Stimulated activated CD8-positive, alpha-beta memory T cell treated with anti-CD3 and anti-CD28 coated beads, Interleukin-7, amount 100 ng/mL, for 4 hours (primary cell): ENCODE data around the gene NR2C2.

ENCODE experiments used
- DNase-seq, 2 donors: peaks; one replicate each; pipeline ENCODE4 v3.0.0-alpha.2; 2020; ENCODE audit warnings: low read depth in 2 of 2

Gene NR2C2

DNA sequence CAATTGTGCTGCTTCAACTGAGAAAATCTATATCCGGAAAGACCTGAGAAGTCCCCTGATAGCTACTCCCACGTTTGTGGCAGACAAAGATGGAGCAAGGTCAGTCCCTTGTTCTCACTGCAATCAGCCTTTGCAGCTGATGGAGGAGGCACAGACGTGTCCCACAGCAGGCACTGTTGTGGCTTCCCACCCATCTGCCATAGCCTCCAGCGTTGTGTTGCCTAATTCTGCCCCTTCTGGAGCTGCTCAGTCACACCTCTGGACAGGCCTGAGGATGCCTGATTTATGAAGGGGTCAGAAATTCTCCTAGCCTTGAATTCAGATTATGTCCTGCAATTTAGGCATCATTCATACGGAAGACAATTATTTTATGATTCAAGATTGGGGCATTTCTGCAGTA lies 75.9 kb downstream of the NR2C2 start:
- DNase-seq, result no peak

- no peak for DNase-seq
These were observed 76.3 kb downstream of the NR2C2 start for GRCh38 chr3:15023719-15024118.

DNA sequence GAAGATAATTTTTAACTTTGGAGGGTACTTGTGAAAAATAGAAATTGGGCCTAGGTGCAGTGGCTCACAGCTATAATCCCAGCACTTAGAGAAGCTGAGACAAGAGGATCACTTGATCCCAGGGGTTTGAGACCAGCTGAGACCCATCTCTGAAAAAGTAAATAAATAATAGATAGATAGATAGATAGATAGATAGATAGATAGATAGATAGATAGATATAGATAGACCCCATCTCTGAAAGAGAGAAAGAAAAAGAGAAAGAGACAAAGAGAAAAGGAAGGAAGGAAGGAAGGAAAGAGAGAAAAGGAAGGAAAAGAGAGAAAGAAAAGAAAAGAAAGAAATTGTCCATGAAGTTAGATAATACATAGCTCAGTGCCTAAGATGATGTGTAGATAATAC lies 82.2 kb downstream of the NR2C2 start:
- DNase-seq, result no peak

DNA sequence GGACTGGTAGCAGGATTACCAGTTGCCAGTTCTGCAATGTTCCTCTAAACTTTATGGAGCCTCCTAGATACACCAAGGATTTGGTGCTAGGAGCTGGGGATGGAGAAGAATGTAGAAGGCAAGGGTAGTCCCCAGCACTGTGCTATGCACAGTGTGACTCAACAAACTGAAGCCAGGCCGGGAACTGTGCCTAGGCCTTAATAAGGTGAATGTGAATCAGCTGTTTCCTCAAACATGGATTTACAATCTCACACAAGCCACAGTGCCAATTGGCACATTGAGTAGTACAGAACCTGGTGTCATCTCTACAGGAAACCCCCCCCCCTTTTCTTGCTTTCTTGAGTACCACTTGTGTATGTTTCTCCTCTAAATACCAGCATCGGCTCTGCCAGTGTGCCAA lies 85.3 kb downstream of the NR2C2 start:
- DNase-seq, result no peak

- no peak for DNase-seq
These were observed 85.7 kb downstream of the NR2C2 start for GRCh38 chr3:15033103-15033502.

- DNase-seq, result no peak
These were observed 90.9 kb downstream of the NR2C2 start for GRCh38 chr3:15038306-15038705.

- no peak for DNase-seq
These were observed 93.5 kb downstream of the NR2C2 start for GRCh38 chr3:15040844-15041243.

- no peak for DNase-seq
These were observed 94.6 kb downstream of the NR2C2 start for GRCh38 chr3:15041950-15042349.

DNA sequence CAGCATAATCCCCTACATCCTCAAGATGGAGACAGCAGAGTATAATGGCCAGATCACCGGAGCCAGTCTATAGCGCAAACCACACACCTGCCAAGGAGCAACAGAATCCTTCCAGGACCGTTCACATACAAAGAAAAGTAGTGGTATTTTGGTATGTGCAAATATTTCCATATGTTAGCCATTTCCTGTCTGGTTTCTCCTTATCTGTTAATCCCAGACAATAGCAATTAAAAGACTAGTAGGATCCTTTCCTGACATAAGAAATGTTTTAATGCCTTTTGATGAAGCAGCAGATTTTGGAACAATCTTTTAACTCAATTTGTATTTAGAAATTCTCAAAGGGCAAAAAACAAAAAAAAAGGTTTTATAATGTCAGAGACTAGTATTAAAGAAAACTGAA lies 95.6 kb downstream of the NR2C2 start:
- DNase-seq, result no peak

GRCh38 chr3:15043408-15044171 lies 96.2 kb downstream of the NR2C2 start:
- no peak for DNase-seq

GRCh38 chr3:15044326-15044725 lies 96.9 kb downstream of the NR2C2 start:
- DNase-seq, result no peak

DNA sequence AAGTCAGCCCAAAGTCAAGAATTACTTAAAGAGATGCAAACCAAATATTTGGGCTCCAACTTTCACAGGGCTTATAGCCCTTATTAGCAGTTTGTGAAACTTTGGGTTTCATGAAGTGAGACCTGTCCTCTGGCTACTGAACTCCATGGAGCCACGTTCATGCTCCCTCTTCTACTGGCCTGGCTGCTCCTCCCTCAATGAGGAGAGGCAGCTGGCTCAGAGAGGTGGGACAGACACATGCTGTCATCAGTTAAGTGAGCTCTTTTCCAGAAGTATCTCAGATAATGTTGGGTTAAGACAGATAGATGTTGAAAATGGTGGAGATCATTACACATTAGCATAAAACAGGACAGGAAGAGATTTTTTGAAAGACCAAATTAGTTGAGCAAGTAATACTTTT lies 98.3 kb downstream of the NR2C2 start:
- no peak for DNase-seq

DNA sequence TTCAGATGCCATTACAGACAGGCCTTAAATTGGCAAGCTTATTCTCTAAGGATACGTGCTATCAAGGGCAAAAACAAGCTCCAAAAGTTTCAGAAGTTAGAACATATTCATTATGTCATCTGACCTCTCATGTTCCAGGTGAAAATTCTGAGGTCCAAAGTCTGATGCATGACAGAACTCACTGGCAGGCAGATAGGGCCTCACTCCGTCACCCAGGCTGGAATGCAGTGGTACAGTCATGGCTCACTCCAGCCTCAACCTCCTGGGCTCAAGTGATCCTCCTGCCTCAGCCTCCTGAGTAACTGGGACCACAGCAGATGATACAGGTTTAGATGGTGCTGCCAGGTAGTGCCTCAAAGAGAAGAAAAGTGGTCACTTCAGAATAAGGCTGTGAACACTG lies 102.2 kb downstream of the NR2C2 start:
- DNase-seq, result no peak

DNA sequence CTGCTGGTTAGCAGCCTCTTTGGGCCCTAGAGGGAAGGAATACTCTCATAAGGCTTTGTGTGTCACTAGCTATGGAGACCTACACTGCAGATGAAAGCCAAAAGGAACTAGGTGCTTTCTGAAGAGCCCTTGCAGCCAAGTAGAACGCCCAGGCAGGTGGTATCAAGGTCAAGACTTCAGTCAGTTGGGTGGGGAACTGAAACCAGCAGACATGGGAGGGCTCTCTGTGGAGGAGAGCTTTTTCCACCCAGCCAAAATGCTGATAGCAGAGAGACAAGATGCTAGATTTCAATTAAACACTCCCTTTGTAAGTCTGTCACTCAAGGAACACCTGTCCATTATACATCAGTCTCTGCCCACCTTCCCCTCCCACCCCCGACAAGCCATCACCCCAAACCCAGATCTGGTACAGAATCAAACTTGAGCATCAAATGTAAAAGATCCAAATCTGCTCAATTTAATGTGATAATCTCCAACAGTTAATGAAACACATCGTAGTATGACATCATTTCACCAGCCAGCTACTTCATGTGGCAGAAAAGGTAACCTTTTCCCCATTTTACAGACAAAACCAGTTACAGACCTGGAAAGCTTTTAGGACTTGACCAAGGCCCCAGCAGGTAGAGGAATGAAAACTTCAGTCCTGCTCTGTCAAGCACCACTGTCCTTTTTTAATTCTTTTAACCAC lies 103.2 kb downstream of the NR2C2 start:
- DNase-seq, result no peak

DNA sequence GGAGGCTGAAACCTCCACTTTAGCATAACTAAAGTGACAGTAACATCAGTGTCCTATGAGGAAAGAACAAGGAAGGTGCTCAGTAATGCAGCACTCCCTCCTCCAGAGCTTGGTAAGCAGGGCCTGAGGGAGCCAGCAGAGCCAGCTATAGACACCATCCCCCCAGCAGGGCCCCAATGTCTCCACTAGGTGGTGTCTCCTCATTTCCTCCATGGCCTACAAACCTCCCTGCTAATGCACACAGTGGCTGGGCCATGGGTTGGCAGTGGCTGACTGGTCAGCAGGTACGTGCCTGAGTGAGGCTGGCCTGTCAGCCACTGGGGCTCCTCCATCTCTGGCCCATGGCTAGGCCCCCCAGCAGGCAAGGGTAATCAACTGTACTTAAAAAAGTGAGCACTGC lies 104.1 kb downstream of the NR2C2 start:
- peak in 1 of 2 donors; percentile 27 for DNase-seq

GRCh38 chr3:15052335-15053242 lies 105.2 kb downstream of the NR2C2 start:
- no peak for DNase-seq

DNA sequence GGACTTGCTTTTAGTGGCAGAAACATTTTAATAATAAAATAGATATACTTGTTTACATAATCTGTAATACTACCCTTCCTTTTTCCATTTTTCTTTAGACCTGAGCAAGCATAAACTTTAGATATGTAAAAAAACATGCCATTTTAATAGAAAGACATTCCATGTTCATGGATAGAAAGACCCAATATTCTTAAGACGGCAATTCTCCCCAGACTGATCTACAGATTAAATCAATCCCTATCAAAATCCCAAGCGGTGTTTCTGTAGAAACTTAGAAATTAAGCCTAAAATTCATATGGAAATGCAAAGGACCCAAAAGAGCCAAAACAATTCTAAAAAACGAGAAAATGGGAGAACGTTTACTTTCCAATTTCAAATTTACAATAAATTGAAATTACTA lies 106.2 kb downstream of the NR2C2 start:
- no peak for DNase-seq

- peak; percentile 48 to 62 for DNase-seq
These were observed 107.7 kb downstream of the NR2C2 start for GRCh38 chr3:15055019-15055557.

DNA sequence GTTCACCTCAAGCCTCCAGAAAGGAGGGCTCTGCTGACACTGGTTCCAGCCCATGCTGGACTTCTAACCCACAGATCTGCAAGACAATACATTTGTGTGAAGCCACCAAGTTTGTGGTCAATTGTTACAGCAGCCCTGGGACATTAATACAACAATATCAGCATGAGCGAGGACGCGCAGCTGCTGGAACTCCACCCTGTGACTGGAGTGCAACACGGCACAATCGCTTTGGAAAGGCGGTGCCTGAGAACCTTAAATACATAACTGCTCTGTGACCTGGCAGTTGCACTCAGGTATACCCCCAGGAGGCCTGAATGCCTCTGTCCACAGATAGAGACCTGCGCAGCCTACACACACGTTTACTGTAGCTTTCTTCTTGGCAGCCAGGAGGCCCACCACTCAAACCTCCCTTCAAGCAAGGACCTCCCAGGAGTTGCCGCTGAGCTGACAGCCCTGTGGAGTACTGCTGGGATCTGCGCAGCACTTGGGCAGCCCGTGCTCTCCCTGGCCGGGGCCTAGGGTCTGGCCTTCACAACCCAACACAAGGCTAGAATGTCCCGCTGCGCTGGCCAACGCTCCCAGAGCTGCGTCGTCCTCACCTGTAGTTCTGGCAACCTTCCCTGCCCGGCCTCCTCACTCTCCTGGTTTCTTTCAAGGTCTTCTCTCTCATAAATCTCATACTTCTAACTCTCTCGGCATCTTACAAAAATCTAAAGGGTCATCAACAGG lies 109.5 kb downstream of the NR2C2 start:
- DNase-seq, result no peak

DNA sequence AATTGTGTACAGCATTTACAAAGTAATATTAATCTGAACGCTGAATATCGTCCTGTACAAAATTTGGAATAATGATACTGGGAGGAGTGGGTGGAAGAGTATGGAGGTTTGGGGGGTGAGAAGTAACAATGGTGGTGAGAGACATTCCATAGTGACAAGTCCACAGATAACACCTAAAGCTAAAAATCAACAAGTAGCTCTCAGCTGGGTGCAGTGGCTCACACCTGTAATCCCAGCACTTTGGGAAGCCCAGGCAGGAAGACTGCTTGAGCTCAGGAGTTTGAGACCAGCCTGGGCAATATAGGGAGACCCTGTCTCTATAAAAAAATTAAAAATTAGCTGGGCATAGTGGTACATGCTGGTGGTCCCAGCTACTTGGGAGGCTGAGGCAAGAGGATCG lies 112.6 kb downstream of the NR2C2 start:
- no peak for DNase-seq

DNA sequence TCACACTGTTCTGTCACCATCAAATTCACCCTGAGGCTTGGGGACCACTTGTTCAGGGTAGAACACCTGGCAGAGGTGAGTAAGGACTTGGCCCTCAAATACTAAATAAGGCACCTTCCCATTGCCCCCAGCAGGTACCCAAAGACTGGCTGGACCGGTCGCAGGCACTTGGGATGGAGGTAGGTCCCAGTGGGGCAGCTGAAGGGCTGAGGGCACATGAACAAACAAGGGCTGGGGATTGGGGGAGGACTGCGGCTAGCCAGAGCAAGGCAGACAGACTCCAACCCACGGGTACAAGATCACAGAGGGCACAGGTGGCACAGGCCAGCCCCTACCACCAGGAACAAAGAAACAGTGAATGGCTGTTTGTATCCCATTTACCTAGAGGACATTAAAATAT lies 115.9 kb downstream of the NR2C2 start:
- DNase-seq, result no peak
